Fibroblast of lung (primary cell): ENCODE measurements around the gene AP2B1. TPM values are rescaled to one million over a fixed set of nuclear protein-coding genes. Genes with fewer than 3 reads are reported as not detected.

Experiments
- DNase-seq, 2 donors: peaks; one replicate each; pipeline versions ENCODE4 v3.0.0 to v3.0.0-alpha.2; 2010; ENCODE audit warnings: low read depth in 2 of 2
- H2AFZ ChIP-seq: 2 replicates; pipeline ENCODE4 v1.5.1; 2012; ENCODE audit warnings: low read length, control low read depth, inconsistent platforms
- H3K27ac ChIP-seq: 2 replicates; pipeline ENCODE4 v1.5.1; 2011; ENCODE audit warnings: low read length, control low read depth; ENCODE audit not compliant: insufficient read depth
- H3K27me3 ChIP-seq: 2 replicates; pipeline ENCODE4 v1.5.1; 2011; ENCODE audit warnings: mild to moderate bottlenecking, low read length; ENCODE audit not compliant: control insufficient read depth, insufficient read depth
- H3K36me3 ChIP-seq: 2 replicates; pipeline ENCODE4 v1.5.1; 2011; ENCODE audit warnings: low read length; ENCODE audit not compliant: control insufficient read depth, insufficient read depth
- H3K4me1 ChIP-seq: 2 replicates; pipeline ENCODE4 v1.5.1; 2011; ENCODE audit warnings: low read length; ENCODE audit not compliant: control insufficient read depth, insufficient read depth; ENCODE audit errors: extremely low read depth
- H3K4me2 ChIP-seq: 2 replicates; pipeline ENCODE4 v1.5.1; 2011; ENCODE audit warnings: low read length, control low read depth; ENCODE audit not compliant: insufficient read depth; ENCODE audit errors: extremely low read depth
- H3K4me3 ChIP-seq, 4 experiments: fragments of 200-600 bp in 1 of 4; sonication (generic) in 1 of 4; replicated peaks in 1 of 4; 2 replicates each; pipeline ENCODE4 v1.5.1; 2011 to 2016; ENCODE audit warnings: low read length in 4 of 4, low read depth in 3 of 4, mild to moderate bottlenecking in 3 of 4, control low read depth in 2 of 4, inconsistent platforms in 1 of 4, mixed read lengths in 1 of 4; ENCODE audit not compliant: insufficient read depth in 1 of 4; ENCODE audit errors: control extremely low read depth in 1 of 4
- H3K79me2 ChIP-seq: 2 replicates; pipeline ENCODE4 v1.5.1; 2012; ENCODE audit warnings: mild to moderate bottlenecking, low read length, inconsistent platforms; ENCODE audit not compliant: control insufficient read depth, insufficient read depth
- H3K9ac ChIP-seq: 2 replicates; pipeline ENCODE4 v1.5.1; 2011; ENCODE audit warnings: mild to moderate bottlenecking, low read length, control low read depth; ENCODE audit not compliant: insufficient read depth
- H3K9me3 ChIP-seq: 2 replicates; pipeline ENCODE4 v1.5.1; 2012; ENCODE audit warnings: low read depth, low read length; ENCODE audit not compliant: control insufficient read depth, insufficient read depth
- H4K20me1 ChIP-seq: 2 replicates; pipeline ENCODE4 v1.5.1; 2011; ENCODE audit warnings: low read length; ENCODE audit not compliant: control insufficient read depth, insufficient read depth; ENCODE audit errors: extremely low read depth
- EZH2 ChIP-seq: IDR thresholded peaks from 2 replicates; pipeline ENCODE4 v1.5.1; 2012; ENCODE audit warnings: low read length, control low read depth, mild to moderate bottlenecking; ENCODE audit errors: missing control alignments
- polyA plus RNA-seq, 2 donors: library from polyadenylated mRNA; depleted of rRNA in 1 of 2; stranded (reverse) in 1 of 2; unstranded in 1 of 2; fragments of >200 nt; gene quantifications; 2 replicates each; pipeline ENCODE4 v1.2.1, GENCODE V29; 2011 to 2012; ENCODE audit warnings: missing spikeins in 1 of 2
- total RNA-seq: library from RNA; depleted of rRNA; stranded (reverse); fragments of >200 nt; gene quantifications from 2 replicates; pipeline ENCODE4 v1.2.1, GENCODE V29; 2014
- TF ChIP-seq, protein P1 (sequence below), 2 donors: IDR thresholded peaks in 1 of 2; conservative IDR thresholded peaks in 1 of 2; 1 replicate in 1 of 2; 2 replicates in 1 of 2; pipeline ENCODE4 v1.5.1; 2011 to 2012; ENCODE audit warnings: low read length in 2 of 2, control low read depth in 1 of 2, inconsistent platforms in 1 of 2, low read depth in 1 of 2, mild to moderate bottlenecking in 1 of 2

The AP2B1 gene
- total and polyA plus RNA-seq, 2 donors (not counting 1 experiment from before 2014, with no cell fraction given) = 109 to 236 TPM

GRCh38 chr17:35618628-35619027, 31.5 kb downstream of the AP2B1 start:
- DNase-seq = no peak
- H2AFZ ChIP-seq = no peak overlapping the region
- no peaks in the 10 kb centered on the region for H3K4me1 ChIP-seq
- H3K4me2 ChIP-seq = no peak overlapping the region
- no peak for TF ChIP-seq EZH2
- TF ChIP-seq, protein P1, sequence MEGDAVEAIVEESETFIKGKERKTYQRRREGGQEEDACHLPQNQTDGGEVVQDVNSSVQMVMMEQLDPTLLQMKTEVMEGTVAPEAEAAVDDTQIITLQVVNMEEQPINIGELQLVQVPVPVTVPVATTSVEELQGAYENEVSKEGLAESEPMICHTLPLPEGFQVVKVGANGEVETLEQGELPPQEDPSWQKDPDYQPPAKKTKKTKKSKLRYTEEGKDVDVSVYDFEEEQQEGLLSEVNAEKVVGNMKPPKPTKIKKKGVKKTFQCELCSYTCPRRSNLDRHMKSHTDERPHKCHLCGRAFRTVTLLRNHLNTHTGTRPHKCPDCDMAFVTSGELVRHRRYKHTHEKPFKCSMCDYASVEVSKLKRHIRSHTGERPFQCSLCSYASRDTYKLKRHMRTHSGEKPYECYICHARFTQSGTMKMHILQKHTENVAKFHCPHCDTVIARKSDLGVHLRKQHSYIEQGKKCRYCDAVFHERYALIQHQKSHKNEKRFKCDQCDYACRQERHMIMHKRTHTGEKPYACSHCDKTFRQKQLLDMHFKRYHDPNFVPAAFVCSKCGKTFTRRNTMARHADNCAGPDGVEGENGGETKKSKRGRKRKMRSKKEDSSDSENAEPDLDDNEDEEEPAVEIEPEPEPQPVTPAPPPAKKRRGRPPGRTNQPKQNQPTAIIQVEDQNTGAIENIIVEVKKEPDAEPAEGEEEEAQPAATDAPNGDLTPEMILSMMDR (conservative IDR thresholded peaks at IDR 0.05 in 1 of 2, IDR thresholded peaks at IDR 0.05 in 1 of 2; ENCODE audit: low read depth in 1 of 2, low read length in 2 of 2) = no peak
- H3K27ac ChIP-seq = no peak overlapping the region
- H3K9me3 ChIP-seq = no peaks in the 10 kb centered on the region
- no peak overlapping the region for H3K4me3 ChIP-seq
- H3K79me2 ChIP-seq = no peaks in the 10 kb centered on the region
- no peak overlapping the region for H3K9ac ChIP-seq
- no peaks in the 10 kb centered on the region for H3K27me3 ChIP-seq
- H4K20me1 ChIP-seq = no peaks in the 10 kb centered on the region
- H3K36me3 ChIP-seq = no peaks in the 10 kb centered on the region

DNA sequence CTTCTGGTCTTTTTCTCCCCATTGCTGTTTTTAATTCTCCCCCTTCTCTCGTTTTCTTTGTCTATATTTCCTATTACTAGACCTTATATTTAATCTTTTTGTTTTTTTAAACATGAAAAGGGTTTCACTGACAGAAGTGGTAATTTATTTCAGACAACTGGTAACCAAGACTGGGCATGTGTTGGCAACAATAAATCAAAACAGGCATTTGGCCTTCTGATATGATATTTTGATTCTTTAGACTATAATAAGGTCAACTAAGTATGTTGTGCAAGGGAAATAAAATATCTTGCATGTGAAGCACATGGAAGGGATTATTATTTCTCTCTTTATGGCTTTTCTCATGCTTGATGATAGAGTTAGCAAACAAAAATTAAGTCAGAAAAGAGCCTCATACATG, 34.6 kb downstream of the AP2B1 start:
- H3K4me3 ChIP-seq = no peak overlapping the region
- H3K27me3 ChIP-seq = no peaks in the 10 kb centered on the region
- no peak overlapping the region for H3K4me2 ChIP-seq
- no peaks in the 10 kb centered on the region for H3K9me3 ChIP-seq
- no peak overlapping the region for H2AFZ ChIP-seq
- no peaks in the 10 kb centered on the region for H4K20me1 ChIP-seq
- TF ChIP-seq, protein P1 (conservative IDR thresholded peaks at IDR 0.05 in 1 of 2, IDR thresholded peaks at IDR 0.05 in 1 of 2; ENCODE audit: low read depth in 1 of 2, low read length in 2 of 2) = no peak
- TF ChIP-seq EZH2 = no peak
- H3K27ac ChIP-seq = no peak overlapping the region
- H3K79me2 ChIP-seq = no peaks in the 10 kb centered on the region
- H3K4me1 ChIP-seq = no peaks in the 10 kb centered on the region
- H3K36me3 ChIP-seq = no peaks in the 10 kb centered on the region
- no peak for DNase-seq
- no peak overlapping the region for H3K9ac ChIP-seq

DNA sequence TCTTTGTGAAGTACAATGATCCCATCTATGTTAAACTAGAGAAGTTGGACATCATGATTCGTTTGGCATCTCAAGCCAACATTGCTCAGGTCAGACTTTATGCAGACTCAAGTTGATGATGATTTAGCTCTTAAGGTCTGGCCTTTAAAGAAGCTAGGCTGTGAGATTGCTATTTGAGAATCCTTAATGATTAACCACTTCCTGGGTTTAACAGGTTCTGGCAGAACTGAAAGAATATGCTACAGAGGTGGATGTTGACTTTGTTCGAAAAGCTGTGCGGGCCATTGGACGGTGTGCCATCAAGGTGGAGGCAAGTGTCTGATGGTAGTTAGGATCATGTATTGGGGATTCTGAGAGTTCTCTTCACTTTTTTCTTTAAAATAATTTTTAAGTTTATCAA, 40.3 kb downstream of the AP2B1 start:
- Histone ChIP-seq H4K20me1 (no peaks in the 10 kb centered on the region), H3K27me3 (no peaks in the 10 kb centered on the region), H3K9ac (no peak overlapping the region), H2AFZ (no peak overlapping the region), H3K9me3 (no peaks in the 10 kb centered on the region), H3K4me1 (peaks cover 2% of the 10 kb centered on the region), H3K36me3 (peaks cover 2% of the 10 kb centered on the region), H3K4me2 (no peak overlapping the region), H3K79me2 (no peaks in the 10 kb centered on the region), H3K4me3 (no peak overlapping the region), H3K27ac (no peak overlapping the region)
- DNase-seq = no peak
- TF ChIP-seq, protein P1 (conservative IDR thresholded peaks at IDR 0.05 in 1 of 2, IDR thresholded peaks at IDR 0.05 in 1 of 2; ENCODE audit: low read depth in 1 of 2, low read length in 2 of 2) = no peak
- TF ChIP-seq EZH2 = no peak
